ENCODE results near the gene NTNG1. TPM values are rescaled to one million over a fixed set of nuclear protein-coding genes. Genes with fewer than 3 reads are reported as not detected.
"Not testable (repeated sequence)": the region's sequence is repeated elsewhere in the genome, so short reads cannot be mapped to it uniquely, and the experiment has no call there.

The NTNG1 gene
- total RNA-seq, 1 donor from 2014 or later, result 1.1 TPM

GRCh38 chr1:107230121-107230520 is 89.3 kb downstream of the NTNG1 start:
- TF ChIP-seq CTCF (IDR thresholded peaks at IDR 0.05; ENCODE audit: unreplicated experiment), result no peak
- Mint-ChIP-seq H3K27ac (no peak overlapping the region), H3K27me3 (no peaks in the 10 kb centered on the region), H3K9me3 (ENCODE audit: low read depth) (no peaks in the 10 kb centered on the region), H3K36me3 (ENCODE audit: insufficient read depth) (no peaks in the 10 kb centered on the region), H3K4me3 (ENCODE audit: low read depth) (no peak overlapping the region), H3K4me1 (ENCODE audit: low read depth) (peaks cover 4% of the 10 kb centered on the region)
- no peak for DNase-seq (ENCODE audit: low spot score, unreplicated experiment)

GRCh38 chr1:107231291-107231690 is 90.5 kb downstream of the NTNG1 start:
- Mint-ChIP-seq H3K9me3 (ENCODE audit: low read depth) (peaks cover 4% of the 10 kb centered on the region), H3K27ac (no peak overlapping the region), H3K27me3 (no peaks in the 10 kb centered on the region), H3K4me1 (ENCODE audit: low read depth) (peaks cover 4% of the 10 kb centered on the region), H3K36me3 (ENCODE audit: insufficient read depth) (no peaks in the 10 kb centered on the region), H3K4me3 (ENCODE audit: low read depth) (no peak overlapping the region)
- DNase-seq (ENCODE audit: low spot score, unreplicated experiment), result no peak
- TF ChIP-seq CTCF (IDR thresholded peaks at IDR 0.05; ENCODE audit: unreplicated experiment), result no peak

- H3K27me3 Mint-ChIP-seq, result no peaks in the 10 kb centered on the region
- H3K36me3 Mint-ChIP-seq (ENCODE audit: insufficient read depth), result no peaks in the 10 kb centered on the region
- H3K4me1 Mint-ChIP-seq (ENCODE audit: low read depth), result peaks cover 4% of the 10 kb centered on the region
- H3K4me3 Mint-ChIP-seq (ENCODE audit: low read depth), result no peak overlapping the region
- DNase-seq (ENCODE audit: low spot score, unreplicated experiment), result no peak
- H3K9me3 Mint-ChIP-seq (ENCODE audit: low read depth), result peaks cover 14% of the 10 kb centered on the region
- no peak for TF ChIP-seq CTCF (IDR thresholded peaks at IDR 0.05; ENCODE audit: unreplicated experiment)
- no peak overlapping the region for H3K27ac Mint-ChIP-seq
Observed at GRCh38 chr1:107232426-107232825, 91.6 kb downstream of the NTNG1 start.

- not testable (repeated sequence) for DNase-seq (ENCODE audit: low spot score, unreplicated experiment); H3K36me3 Mint-ChIP-seq (ENCODE audit: insufficient read depth); H3K27me3 Mint-ChIP-seq; H3K27ac Mint-ChIP-seq; H3K4me1 Mint-ChIP-seq (ENCODE audit: low read depth); H3K4me3 Mint-ChIP-seq (ENCODE audit: low read depth)
- peaks cover 14% of the 10 kb centered on the region for H3K9me3 Mint-ChIP-seq (ENCODE audit: low read depth)
Observed at GRCh38 chr1:107236760-107237159, 95.9 kb downstream of the NTNG1 start.

GRCh38 chr1:107243461-107243860 is 102.6 kb downstream of the NTNG1 start:
- H3K36me3 Mint-ChIP-seq (ENCODE audit: insufficient read depth), result no peaks in the 10 kb centered on the region
- no peaks in the 10 kb centered on the region for H3K9me3 Mint-ChIP-seq (ENCODE audit: low read depth)
- no peak overlapping the region for H3K27ac Mint-ChIP-seq
- no peak overlapping the region for H3K4me3 Mint-ChIP-seq (ENCODE audit: low read depth)
- H3K4me1 Mint-ChIP-seq (ENCODE audit: low read depth), result peaks cover 7% of the 10 kb centered on the region
- TF ChIP-seq CTCF (IDR thresholded peaks at IDR 0.05; ENCODE audit: unreplicated experiment), result no peak
- no peak for DNase-seq (ENCODE audit: low spot score, unreplicated experiment)
- no peaks in the 10 kb centered on the region for H3K27me3 Mint-ChIP-seq

- Mint-ChIP-seq H3K27ac (no peak overlapping the region), H3K36me3 (ENCODE audit: insufficient read depth) (no peaks in the 10 kb centered on the region), H3K4me1 (ENCODE audit: low read depth) (peaks cover 7% of the 10 kb centered on the region), H3K9me3 (ENCODE audit: low read depth) (no peaks in the 10 kb centered on the region), H3K27me3 (no peaks in the 10 kb centered on the region), H3K4me3 (ENCODE audit: low read depth) (no peak overlapping the region)
- no peak for TF ChIP-seq CTCF (IDR thresholded peaks at IDR 0.05; ENCODE audit: unreplicated experiment)
- no peak for DNase-seq (ENCODE audit: low spot score, unreplicated experiment)
Observed at GRCh38 chr1:107244709-107245500, 104.1 kb downstream of the NTNG1 start.
